Neural cell (in vitro differentiated cells): ENCODE results near the gene KIF22. TPM values are rescaled to one million over a fixed set of nuclear protein-coding genes. Genes with fewer than 3 reads are reported as not detected.

Experiments used
- H2AFZ ChIP-seq: fragments of 200-600, 300-800 bp; sonication (generic), shearing (Covaris generic); 2 replicates; pipeline ENCODE4 v1.6.0; 2014; ENCODE audit warnings: low read depth, mild to moderate bottlenecking, antibody characterized with exemption, low read length, moderate library complexity
- H3F3A ChIP-seq: fragments of 200-600 bp; shearing (Covaris generic); 2 replicates; pipeline ENCODE4 v1.6.1; 2016; ENCODE audit warnings: mild to moderate bottlenecking, moderate library complexity, mixed read lengths, antibody characterized with exemption, low read length; ENCODE audit not compliant: insufficient read depth, poor library complexity, severe bottlenecking
- H3K27ac ChIP-seq: fragments of 200-600, 300-800 bp; sonication (generic), shearing (Covaris generic); 2 replicates; pipeline ENCODE4 v1.5.1; 2014; ENCODE audit warnings: mild to moderate bottlenecking, low read length, moderate library complexity
- H3K27me3 ChIP-seq: fragments of 300-800, 200-600 bp; sonication (generic), shearing (Covaris generic); 2 replicates; pipeline ENCODE4 v1.6.0; 2014; ENCODE audit warnings: mild to moderate bottlenecking, low read depth, low read length, moderate library complexity; ENCODE audit not compliant: insufficient read depth
- H3K36me3 ChIP-seq: fragments of 300-800, 200-600 bp; sonication (generic), shearing (Covaris generic); 2 replicates; pipeline ENCODE4 v1.5.1; 2014; ENCODE audit warnings: mild to moderate bottlenecking, antibody characterized with exemption, low read length, moderate library complexity; ENCODE audit not compliant: insufficient read depth
- H3K4me2 ChIP-seq: fragments of 300-800, 200-600 bp; sonication (generic), shearing (Covaris generic); 2 replicates; pipeline ENCODE4 v1.6.0; 2014; ENCODE audit warnings: mild to moderate bottlenecking, low read length
- H3K4me3 ChIP-seq: fragments of 300-800, 200-600 bp; sonication (generic), shearing (Covaris generic); 2 replicates; pipeline ENCODE4 v1.5.1; 2014; ENCODE audit warnings: mild to moderate bottlenecking, low read length, moderate library complexity
- H3K79me2 ChIP-seq: fragments of 200-600 bp; shearing (Covaris generic); replicated peaks from 2 replicates; pipeline ENCODE4 v1.6.0; 2014; ENCODE audit warnings: mild to moderate bottlenecking, low read length, moderate library complexity; ENCODE audit not compliant: insufficient read depth
- H3K9ac ChIP-seq: fragments of 300-800, 200-600 bp; sonication (generic), shearing (Covaris generic); 2 replicates; pipeline ENCODE4 v1.6.1; 2016; ENCODE audit warnings: mild to moderate bottlenecking, low read length, mixed read lengths
- H3K9me2 ChIP-seq: fragments of 200-600 bp; shearing (Covaris generic); 2 replicates; pipeline ENCODE4 v1.6.1; 2016; ENCODE audit warnings: mild to moderate bottlenecking, low read length, mixed read lengths; ENCODE audit not compliant: insufficient read depth
- H3K9me3 ChIP-seq: fragments of 200-600, 300-800 bp; sonication (generic), shearing (Covaris generic); 2 replicates; pipeline ENCODE4 v1.6.1; 2016; ENCODE audit warnings: mild to moderate bottlenecking, mixed run types, low read length, moderate library complexity, mixed read lengths
- H4K20me1 ChIP-seq: fragments of 200-600 bp; shearing (Covaris generic); 2 replicates; pipeline ENCODE4 v1.6.1; 2016; ENCODE audit warnings: mild to moderate bottlenecking, mixed run types; ENCODE audit not compliant: insufficient read depth
- CTCF ChIP-seq: fragments of 450-650 bp; IDR thresholded peaks from 2 replicates; pipeline ENCODE4 v1.5.1; 2014; ENCODE audit warnings: antibody characterized with exemption, mild to moderate bottlenecking, moderate library complexity; ENCODE audit not compliant: poor library complexity, severe bottlenecking
- EP300 ChIP-seq: fragments of 450-650 bp; conservative IDR thresholded peaks from 2 replicates; pipeline ENCODE4 v1.6.1; 2014; ENCODE audit warnings: antibody characterized with exemption, mild to moderate bottlenecking, moderate library complexity; ENCODE audit not compliant: poor library complexity, severe bottlenecking
- EZH2 ChIP-seq: fragments of 200-600, 300-800 bp; shearing (Covaris generic), sonication (generic); IDR thresholded peaks from 2 replicates; pipeline ENCODE4 v1.6.1; 2014; ENCODE audit warnings: antibody characterized with exemption, low read length, borderline replicate concordance, mild to moderate bottlenecking; ENCODE audit not compliant: insufficient read depth, poor library complexity, severe bottlenecking
- MXI1 ChIP-seq: fragments of 450-650 bp; conservative IDR thresholded peaks from 2 replicates; pipeline ENCODE4 v1.6.1; 2014; ENCODE audit warnings: antibody characterized with exemption, mild to moderate bottlenecking; ENCODE audit not compliant: poor library complexity, severe bottlenecking
- POLR2AphosphoS5 ChIP-seq: IDR thresholded peaks from 2 replicates; pipeline ENCODE4 v1.6.1; 2012
- RAD21 ChIP-seq: fragments of 450-650 bp; conservative IDR thresholded peaks from 2 replicates; pipeline ENCODE4 v1.6.1; 2014; ENCODE audit warnings: antibody characterized with exemption, mild to moderate bottlenecking, moderate library complexity
- REST ChIP-seq: IDR thresholded peaks from 2 replicates; pipeline ENCODE4 v1.6.1; 2012; ENCODE audit warnings: borderline replicate concordance
- SMC3 ChIP-seq: fragments of 450-650 bp; conservative IDR thresholded peaks from 2 replicates; pipeline ENCODE4 v1.6.1; 2014; ENCODE audit warnings: antibody characterized with exemption, mild to moderate bottlenecking, moderate library complexity; ENCODE audit not compliant: poor library complexity
- TAF1 ChIP-seq: IDR thresholded peaks from 2 replicates; pipeline ENCODE4 v1.6.1; 2012; ENCODE audit warnings: low read depth
- polyA plus RNA-seq: library from polyadenylated mRNA; depleted of rRNA; stranded (reverse); fragments of >200 nt; gene quantifications from 2 replicates; pipeline ENCODE4 v1.2.3, GENCODE V29; 2014

Gene KIF22
- polyA plus RNA-seq, 1 donor from 2014 or later: 81.1 TPM

GRCh38 chr16:29804020-29804419, 13.5 kb downstream of the KIF22 start:
- H3K27ac ChIP-seq: peak overlapping the region; percentile 98
- no peaks in the 10 kb centered on the region for H3K9me3 ChIP-seq
- no peak overlapping the region for H3K4me2 ChIP-seq
- H3F3A ChIP-seq: peaks cover 7% of the 10 kb centered on the region
- H3K4me3 ChIP-seq: no peak overlapping the region
- H3K27me3 ChIP-seq: no peaks in the 10 kb centered on the region
- H3K79me2 ChIP-seq: peaks cover 11% of the 10 kb centered on the region
- H3K9me2 ChIP-seq: no peaks in the 10 kb centered on the region
- H2AFZ ChIP-seq: no peak overlapping the region
- no peak for TF ChIP-seq EZH2
- no peak for TF ChIP-seq REST
- no peak for TF ChIP-seq SMC3
- no peak for TF ChIP-seq EP300
- peaks cover 3% of the 10 kb centered on the region for H4K20me1 ChIP-seq
- peak overlapping the region; percentile 94 for H3K9ac ChIP-seq
- no peaks in the 10 kb centered on the region for H3K36me3 ChIP-seq

GRCh38 chr16:29804455-29805231, 14.1 kb downstream of the KIF22 start:
- Histone ChIP-seq H3K9ac (peak overlapping the region; percentile 94), H3K36me3 (no peaks in the 10 kb centered on the region), H3K9me2 (no peaks in the 10 kb centered on the region), H3F3A (peaks cover 7% of the 10 kb centered on the region), H3K27me3 (no peaks in the 10 kb centered on the region), H3K27ac (peak overlapping the region; percentile 98), H3K4me2 (peak overlapping the region; percentile 91), H3K4me3 (peak overlapping the region; percentile 93), H2AFZ (peak overlapping the region; percentile 73), H4K20me1 (peaks cover 3% of the 10 kb centered on the region), H3K79me2 (peaks cover 17% of the 10 kb centered on the region), H3K9me3 (no peaks in the 10 kb centered on the region)
- TF ChIP-seq TAF1: no peak
- TF ChIP-seq MXI1: no peak
- TF ChIP-seq SMC3: no peak
- no peak for TF ChIP-seq CTCF
- no peak for TF ChIP-seq REST
- TF ChIP-seq POLR2AphosphoS5: no peak
- TF ChIP-seq RAD21: no peak
- TF ChIP-seq EP300: no peak
- no peak for TF ChIP-seq EZH2
